ENCODE results near the gene PRC1.

The PRC1 gene

GRCh38 chr15:90967206-90967605, 27.1 kb downstream of the PRC1 start:
- DNase-seq (ENCODE audit: extremely low read depth, low read depth): no peak
- no peak for TF ChIP-seq CTCF (IDR thresholded peaks at IDR 0.05; ENCODE audit: low read depth, low read length, missing control alignments)
- no peak overlapping the region for H3K4me3 ChIP-seq (replicated peaks; ENCODE audit: low read depth, low read length)

- H3K4me3 ChIP-seq (replicated peaks; ENCODE audit: low read depth, low read length): no peak overlapping the region
- TF ChIP-seq CTCF (IDR thresholded peaks at IDR 0.05; ENCODE audit: low read depth, low read length, missing control alignments): no peak
- DNase-seq (ENCODE audit: extremely low read depth, low read depth): no peak
Observed at GRCh38 chr15:90966262-90966661, 28.1 kb downstream of the PRC1 start.

- H3K4me3 ChIP-seq (replicated peaks; ENCODE audit: low read depth, low read length): no peak overlapping the region
- no peak for DNase-seq (ENCODE audit: extremely low read depth, low read depth)
- TF ChIP-seq CTCF (IDR thresholded peaks at IDR 0.05; ENCODE audit: low read depth, low read length, missing control alignments): no peak
Observed at GRCh38 chr15:90962021-90962420, 32.3 kb downstream of the PRC1 start.

GRCh38 chr15:90960298-90961091, 33.8 kb downstream of the PRC1 start:
- no peak overlapping the region for H3K4me3 ChIP-seq (replicated peaks; ENCODE audit: low read depth, low read length)
- DNase-seq (ENCODE audit: extremely low read depth, low read depth): no peak
- TF ChIP-seq CTCF (IDR thresholded peaks at IDR 0.05; ENCODE audit: low read depth, low read length, missing control alignments): no peak

GRCh38 chr15:90959894-90960293, 34.4 kb downstream of the PRC1 start:
- no peak overlapping the region for H3K4me3 ChIP-seq (replicated peaks; ENCODE audit: low read depth, low read length)
- TF ChIP-seq CTCF (IDR thresholded peaks at IDR 0.05; ENCODE audit: low read depth, low read length, missing control alignments): no peak
- no peak for DNase-seq (ENCODE audit: extremely low read depth, low read depth)

- no peak for DNase-seq (ENCODE audit: extremely low read depth, low read depth)
- H3K4me3 ChIP-seq (replicated peaks; ENCODE audit: low read depth, low read length): no peak overlapping the region
- TF ChIP-seq CTCF (IDR thresholded peaks at IDR 0.05; ENCODE audit: low read depth, low read length, missing control alignments): no peak
Observed at GRCh38 chr15:90959028-90959595, 35.2 kb downstream of the PRC1 start.
